Epidermal melanocyte (primary cell): ENCODE data around the gene PIK3R3.

ENCODE experiments used
- DNase-seq: peaks from one replicate; pipeline ENCODE4 v3.0.0; 2011; ENCODE audit warnings: low spot score; ENCODE audit not compliant: insufficient read length

Gene PIK3R3

DNA sequence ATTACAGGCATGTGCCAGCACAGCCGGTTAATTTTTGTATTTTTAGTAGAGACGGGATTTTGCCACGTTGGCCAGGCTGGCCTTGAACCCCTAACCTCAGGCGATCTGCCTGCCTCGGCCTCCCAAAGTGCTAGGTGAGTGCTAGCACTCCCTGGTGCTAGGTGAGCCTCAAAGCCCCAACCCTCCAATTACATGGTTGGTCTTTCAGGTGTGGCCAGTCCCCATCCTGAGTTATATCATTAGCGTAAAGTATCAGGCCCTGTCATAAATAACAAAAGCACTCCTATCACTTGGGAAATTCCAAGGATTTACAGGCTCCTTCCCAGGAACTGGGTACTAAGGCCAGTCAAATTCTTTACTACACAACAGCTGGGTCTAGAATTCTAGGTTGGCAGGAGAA, 138.0 kb downstream of the PIK3R3 start:
- no peak for DNase-seq
